PC-3 (cell line): ENCODE data around the gene SLC6A6. TPM values are rescaled to one million over a fixed set of nuclear protein-coding genes. Genes with fewer than 3 reads are reported as not detected.

Source experiments
- ATAC-seq: fragments of 200-7000 bp; cut with Tn5 transposase; 2 replicates; pipeline ENCODE4 v1.9.1; 2020; ENCODE audit warnings: mild to moderate bottlenecking, moderate library complexity
- BruUV-seq: library from RNA; stranded (reverse); fragments of 400-500 nt; replicated peaks from 2 replicates; lab custom pipeline; 2021; lab: Mats Ljungman, UMichigan
- CTCF ChIA-PET: fragments of 300-600 bp; sonication (Branson Sonifier 250); formaldehyde crosslinking; loops from one replicate; lab custom pipeline; 2022; ENCODE audit warnings: antibody characterized with exemption; lab: Charles Lee
- POLR2A ChIA-PET: fragments of 300-600 bp; sonication (Branson Sonifier 250); formaldehyde crosslinking; loops from one replicate; lab custom pipeline; 2022; ENCODE audit warnings: antibody characterized with exemption; ENCODE audit not compliant: unreplicated experiment; lab: Charles Lee
- DNase-seq: peaks from one replicate; pipeline ENCODE4 v3.0.0-alpha.2; 2015
- H2AFZ ChIP-seq: fragments of 300-600 bp; sonication (generic); 2 replicates; pipeline ENCODE4 v1.6.0; 2016; ENCODE audit warnings: antibody characterized with exemption, low read length
- H3F3A ChIP-seq: fragments of 300-600 bp; sonication (generic); one replicate; pipeline ENCODE4 v1.6.0; 2017; ENCODE audit warnings: antibody characterized with exemption, low read length, control low read depth, mild to moderate bottlenecking; ENCODE audit not compliant: unreplicated experiment
- H3K27ac ChIP-seq: fragments of 300-600 bp; sonication (generic); 2 replicates; pipeline ENCODE4 v1.5.1; 2016; ENCODE audit warnings: mild to moderate bottlenecking, low read length
- H3K27me3 ChIP-seq: fragments of 300-600 bp; sonication (generic); 2 replicates; pipeline ENCODE4 v1.6.1; 2016; ENCODE audit warnings: low read length, mixed read lengths
- H3K36me3 ChIP-seq: fragments of 300-600 bp; sonication (generic); 2 replicates; pipeline ENCODE4 v1.6.1; 2016; ENCODE audit warnings: low read depth, mixed run types, low read length, mixed read lengths
- H3K4me1 ChIP-seq: fragments of 300-600 bp; sonication (generic); 2 replicates; pipeline ENCODE4 v1.5.1; 2016; ENCODE audit warnings: low read length; ENCODE audit not compliant: insufficient read depth
- H3K4me2 ChIP-seq: fragments of 300-600 bp; sonication (generic); 2 replicates; pipeline ENCODE4 v1.6.0; 2016; ENCODE audit warnings: low read length
- H3K4me3 ChIP-seq: fragments of 300-600 bp; sonication (generic); 2 replicates; pipeline ENCODE4 v1.5.1; 2016; ENCODE audit warnings: mild to moderate bottlenecking, low read length, mixed read lengths
- H3K79me2 ChIP-seq: fragments of 300-600 bp; sonication (generic); 2 replicates; pipeline ENCODE4 v1.6.1; 2017; ENCODE audit warnings: low read length, mixed read lengths
- H3K9ac ChIP-seq: fragments of 300-600 bp; sonication (generic); 2 replicates; pipeline ENCODE4 v1.6.0; 2016; ENCODE audit warnings: mild to moderate bottlenecking, low read length
- H3K9me2 ChIP-seq: fragments of 300-600 bp; sonication (generic); replicated peaks from 2 replicates; pipeline ENCODE4 v1.6.1; 2016; ENCODE audit warnings: mixed run types, low read length, mixed read lengths
- H3K9me3 ChIP-seq: fragments of 300-600 bp; sonication (generic); 2 replicates; pipeline ENCODE4 v1.6.1; 2016; ENCODE audit warnings: low read length, mixed read lengths
- H4K20me1 ChIP-seq: fragments of 300-600 bp; sonication (generic); 2 replicates; pipeline ENCODE4 v1.6.1; 2016; ENCODE audit warnings: low read length, mixed read lengths
- CTCF ChIP-seq: fragments of 300-600 bp; sonication (generic); conservative IDR thresholded peaks from 2 replicates; pipeline ENCODE4 v1.5.1; 2017; ENCODE audit warnings: antibody characterized with exemption, low read depth, mild to moderate bottlenecking, low read length
- EZH2 ChIP-seq: fragments of 300-600 bp; sonication (generic); IDR thresholded peaks from one replicate; pipeline ENCODE4 v1.6.1; 2017; ENCODE audit warnings: antibody characterized with exemption, mild to moderate bottlenecking, low read length; ENCODE audit not compliant: unreplicated experiment
- EZH2phosphoT487 ChIP-seq: fragments of 300-600 bp; sonication (generic); IDR thresholded peaks from 2 replicates; pipeline ENCODE4 v1.6.1; 2018; ENCODE audit warnings: mild to moderate bottlenecking, antibody characterized with exemption, low read length, borderline replicate concordance
- intact Hi-C: fragments of 100-400 bp; cut with micrococcal nuclease; formaldehyde crosslinking; loops from 2 replicates; pipeline ENCODE4 v1.9.0; 2023
- total RNA-seq: library from RNA; depleted of rRNA; stranded (reverse); fragments of >200 nt; gene quantifications from 2 replicates; pipeline ENCODE4 v1.2.3, GENCODE V29; 2014

The SLC6A6 gene
- total RNA-seq, 1 experiment from 2014 or later: 28.1 TPM

DNA sequence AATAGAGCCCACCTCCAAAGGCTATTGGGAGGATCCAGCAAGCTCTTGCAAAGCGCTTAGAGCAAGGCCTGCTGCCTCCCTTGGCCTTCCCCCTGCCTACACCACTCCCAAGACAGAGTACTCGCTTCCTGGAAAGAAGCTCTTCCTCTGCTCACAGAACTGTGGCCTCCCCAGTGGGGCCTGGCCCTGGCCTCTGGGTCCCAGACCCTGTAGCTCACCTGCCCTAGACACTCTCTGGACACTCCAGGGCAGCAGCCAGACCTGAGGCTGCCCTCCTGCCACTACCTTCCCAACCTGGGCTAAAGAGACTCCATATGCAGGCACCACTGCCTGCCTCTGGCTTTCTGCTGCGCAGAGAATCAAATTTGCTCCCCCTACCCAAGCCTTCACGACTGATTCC is 87.8 kb downstream of the SLC6A6 start:
- CTCF ChIA-PET: no interaction called here
- Histone ChIP-seq H3K27me3 (no peaks in the 10 kb centered on the region), H3K9me3 (no peaks in the 10 kb centered on the region), H3F3A (no peaks in the 10 kb centered on the region), H3K27ac (peak overlapping the region; percentile 35), H2AFZ (no peak overlapping the region), H3K9ac (no peak overlapping the region), H3K4me2 (peak overlapping the region; percentile 6), H4K20me1 (no peaks in the 10 kb centered on the region), H3K9me2 (no peaks in the 10 kb centered on the region), H3K36me3 (no peaks in the 10 kb centered on the region), H3K4me1 (peaks cover 17% of the 10 kb centered on the region), H3K4me3 (no peak overlapping the region), H3K79me2 (no peaks in the 10 kb centered on the region)
- intact Hi-C loops: no loop called here
- no TSS peak for BruUV-seq
- no peak for DNase-seq
- TF ChIP-seq EZH2phosphoT487 (no peak), EZH2 (no peak), CTCF (no peak)
- POLR2A ChIA-PET: interaction anchor here (0.5 kb wide), 1 partner anchor 20 kb away, joined by 14 read pairs; no protein-coding TSS in a partner anchor
- peak; percentile 12 for ATAC-seq

DNA sequence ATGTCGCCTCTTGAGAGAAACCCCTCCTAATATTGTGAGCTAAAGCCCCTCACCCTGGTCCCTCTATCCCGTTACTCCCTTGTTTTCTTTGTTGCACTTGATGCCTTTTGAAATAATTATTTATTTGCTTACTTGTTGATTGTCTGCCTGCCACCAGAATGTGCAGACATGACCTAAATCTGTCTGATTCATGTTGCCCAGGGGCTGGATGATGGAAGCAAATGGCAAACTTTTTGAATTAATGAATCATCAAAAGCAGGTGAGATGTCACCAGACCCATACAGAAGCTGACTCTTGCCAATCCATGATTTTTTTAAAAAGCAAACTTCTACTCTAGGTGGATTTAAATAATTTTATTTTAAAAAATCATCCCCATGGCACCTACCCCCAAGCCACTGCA is 88.4 kb downstream of the SLC6A6 start:
- ChIA-PET CTCF (no interaction called here), POLR2A (interaction anchor here (0.6 kb wide), 1 partner anchor 1010 kb away, joined by 3 read pairs; the partner anchor contains the start of gene HDAC11)
- no peaks in the 10 kb centered on the region for H3K9me2 ChIP-seq
- H3K9ac ChIP-seq: no peak overlapping the region
- H3F3A ChIP-seq: no peaks in the 10 kb centered on the region
- H4K20me1 ChIP-seq: no peaks in the 10 kb centered on the region
- DNase-seq (peak; percentile 87), ATAC-seq (peak; percentile 89)
- TF ChIP-seq EZH2 (no peak), CTCF (no peak), EZH2phosphoT487 (no peak)
- H3K27ac ChIP-seq: peak overlapping the region; percentile 35; the same call in 1 of the 2 replicates
- H3K27me3 ChIP-seq: no peaks in the 10 kb centered on the region
- intact Hi-C loops: no loop called here
- no peak overlapping the region for H3K4me3 ChIP-seq
- H3K4me1 ChIP-seq: peaks cover 17% of the 10 kb centered on the region
- no peak overlapping the region for H2AFZ ChIP-seq
- H3K9me3 ChIP-seq: no peaks in the 10 kb centered on the region
- no peaks in the 10 kb centered on the region for H3K79me2 ChIP-seq
- no TSS peak for BruUV-seq
- H3K4me2 ChIP-seq: peak overlapping the region; percentile 17
- no peaks in the 10 kb centered on the region for H3K36me3 ChIP-seq

DNA sequence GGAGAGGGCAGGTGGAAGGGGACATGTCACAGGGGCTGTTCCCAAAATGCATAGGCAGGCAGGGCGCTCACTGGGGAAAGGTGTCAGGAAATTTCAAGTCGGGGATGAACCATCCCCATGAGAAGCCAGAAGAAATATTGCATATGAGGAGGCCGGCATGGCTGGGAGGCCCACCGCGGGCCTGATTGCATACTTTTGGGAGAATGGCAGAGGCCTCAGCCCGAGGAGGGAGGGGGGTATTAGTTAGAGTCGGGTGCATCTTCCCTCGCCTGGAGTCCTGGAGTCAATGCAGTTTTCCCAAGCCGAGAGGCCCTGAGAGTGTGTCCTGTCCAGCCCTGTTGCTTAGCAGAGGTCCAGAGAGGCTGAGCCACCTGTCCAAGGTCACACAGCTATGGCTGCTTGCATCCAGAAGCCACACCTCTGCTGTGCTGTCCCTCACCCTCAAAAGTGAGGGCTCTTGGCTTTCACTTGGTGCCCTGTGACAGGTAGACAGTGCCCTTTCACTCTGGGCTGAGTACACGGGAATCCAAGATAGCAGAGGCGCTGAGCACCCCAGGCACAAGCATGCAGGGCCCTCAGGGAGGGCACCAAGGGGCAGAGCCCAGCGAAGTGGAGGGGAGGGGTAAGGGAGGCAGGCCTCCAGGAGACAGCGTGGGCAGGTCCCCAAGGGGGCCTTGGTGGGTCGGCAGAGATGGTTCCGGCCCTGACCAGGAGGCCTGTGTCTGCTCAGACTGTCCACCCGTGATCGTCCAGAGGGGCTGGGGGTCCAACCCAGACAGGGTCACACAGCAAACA is 89.2 kb downstream of the SLC6A6 start:
- CTCF ChIA-PET: no interaction called here

More for the DNA sequence above, 89.2 kb downstream of the SLC6A6 start:
- Histone ChIP-seq H3K9me3 (no peaks in the 10 kb centered on the region), H3K9me2 (no peaks in the 10 kb centered on the region), H3K36me3 (no peaks in the 10 kb centered on the region), H3K27ac (no peak overlapping the region), H3K79me2 (no peaks in the 10 kb centered on the region), H3K9ac (no peak overlapping the region), H3K27me3 (no peaks in the 10 kb centered on the region), H3K4me1 (peaks cover 17% of the 10 kb centered on the region), H3K4me3 (no peak overlapping the region), H3F3A (no peaks in the 10 kb centered on the region), H3K4me2 (peak overlapping the region; percentile 17; the same call in 1 of the 2 replicates), H4K20me1 (no peaks in the 10 kb centered on the region), H2AFZ (no peak overlapping the region)
- ATAC-seq (no peak), DNase-seq (no peak)
- POLR2A ChIA-PET: interaction anchor here (0.6 kb wide), 1 partner anchor 1011 kb away, joined by 3 read pairs; the partner anchor contains the start of gene HDAC11
- TF ChIP-seq CTCF (no peak), EZH2 (no peak), EZH2phosphoT487 (no peak)
- intact Hi-C loops: no loop called here
- BruUV-seq: no TSS peak
